Left ventricle myocardium inferior (tissue), 1 donor: Measurements from ENCODE around the gene DTNA. TPM values are rescaled to one million over a fixed set of nuclear protein-coding genes. Genes with fewer than 3 reads are reported as not detected.
"Not testable (repeated sequence)": the region's sequence is repeated elsewhere in the genome, so short reads cannot be mapped to it uniquely, and the experiment has no call there.

ENCODE experiments used
- DNase-seq: peaks from one replicate; pipeline ENCODE4 v3.0.0-alpha.2; 2020
- H3K27ac ChIP-seq: fragments of 200-600 bp; replicated peaks from 2 replicates; pipeline ENCODE4 v1.8.0; 2021
- H3K27me3 ChIP-seq: fragments of 200-600 bp; 2 replicates; pipeline ENCODE4 v1.8.0; 2021; ENCODE audit warnings: low read depth
- H3K36me3 ChIP-seq: fragments of 200-600 bp; 2 replicates; pipeline ENCODE4 v1.8.0; 2021
- H3K4me1 ChIP-seq: fragments of 200-600 bp; 2 replicates; pipeline ENCODE4 v1.8.0; 2021
- H3K4me3 ChIP-seq: fragments of 200-600 bp; 2 replicates; pipeline ENCODE4 v1.8.0; 2021; ENCODE audit warnings: mild to moderate bottlenecking, moderate library complexity
- H3K9me3 ChIP-seq: fragments of 200-600 bp; replicated peaks from 2 replicates; pipeline ENCODE4 v1.8.0; 2021
- intact Hi-C: fragments of 100-400 bp; cut with micrococcal nuclease; formaldehyde crosslinking; loops from one replicate; pipeline ENCODE4 v1.11.0; 2022
- total RNA-seq: library from RNA; stranded (reverse); fragmentation: NEBNext Ultra II Directional; extraction: Animal tissue kit (Norgen Biotek cat#: 25700); gene quantifications from one replicate; pipeline ENCODE4 v1.2.1, GENCODE V29; 2021
- TF ChIP-seq, protein P1 (sequence below): fragments of 200-600 bp; IDR thresholded peaks from 2 replicates; pipeline ENCODE4 v1.8.0; 2021; ENCODE audit warnings: antibody characterized with exemption, mild to moderate bottlenecking, borderline replicate concordance
- donor health status: DM: no; HTN: yes; CAD: no; lungs with severe emphysema.

Gene DTNA
- total RNA-seq, 1 donor from 2014 or later, result 167 TPM

DNA sequence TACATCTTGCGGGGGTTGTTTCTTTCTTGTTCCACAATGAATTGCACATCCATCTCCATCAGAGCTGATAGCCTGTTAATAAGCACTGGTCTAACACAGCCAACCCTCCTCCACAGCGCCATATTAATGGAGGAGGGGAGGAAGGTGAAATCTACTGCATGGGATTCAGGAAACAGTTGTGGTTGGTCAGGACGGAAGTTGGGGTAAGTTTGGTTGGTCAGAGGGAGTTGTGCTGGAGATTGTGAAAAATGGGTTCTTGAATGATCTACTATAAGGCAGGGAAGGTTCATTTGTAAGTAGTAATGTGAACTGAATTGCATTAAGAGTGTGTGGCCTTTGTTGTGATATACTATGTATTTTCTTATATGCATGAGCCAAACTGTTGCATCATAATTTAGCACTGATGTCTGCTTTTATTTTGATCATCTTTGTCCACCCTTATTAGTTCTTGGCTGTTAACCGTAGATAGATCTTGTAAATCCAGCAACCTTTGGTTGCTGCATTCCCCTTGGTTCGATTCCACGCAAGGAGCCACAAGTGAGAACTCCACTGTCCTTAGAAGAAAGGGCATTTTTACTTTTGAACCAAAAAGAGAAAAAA lies 180.5 kb downstream of the DTNA start:
- no peak overlapping the region for H3K27ac ChIP-seq
- TF ChIP-seq, protein P1, sequence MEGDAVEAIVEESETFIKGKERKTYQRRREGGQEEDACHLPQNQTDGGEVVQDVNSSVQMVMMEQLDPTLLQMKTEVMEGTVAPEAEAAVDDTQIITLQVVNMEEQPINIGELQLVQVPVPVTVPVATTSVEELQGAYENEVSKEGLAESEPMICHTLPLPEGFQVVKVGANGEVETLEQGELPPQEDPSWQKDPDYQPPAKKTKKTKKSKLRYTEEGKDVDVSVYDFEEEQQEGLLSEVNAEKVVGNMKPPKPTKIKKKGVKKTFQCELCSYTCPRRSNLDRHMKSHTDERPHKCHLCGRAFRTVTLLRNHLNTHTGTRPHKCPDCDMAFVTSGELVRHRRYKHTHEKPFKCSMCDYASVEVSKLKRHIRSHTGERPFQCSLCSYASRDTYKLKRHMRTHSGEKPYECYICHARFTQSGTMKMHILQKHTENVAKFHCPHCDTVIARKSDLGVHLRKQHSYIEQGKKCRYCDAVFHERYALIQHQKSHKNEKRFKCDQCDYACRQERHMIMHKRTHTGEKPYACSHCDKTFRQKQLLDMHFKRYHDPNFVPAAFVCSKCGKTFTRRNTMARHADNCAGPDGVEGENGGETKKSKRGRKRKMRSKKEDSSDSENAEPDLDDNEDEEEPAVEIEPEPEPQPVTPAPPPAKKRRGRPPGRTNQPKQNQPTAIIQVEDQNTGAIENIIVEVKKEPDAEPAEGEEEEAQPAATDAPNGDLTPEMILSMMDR, result no peak
- H3K36me3 ChIP-seq, result peaks cover 16% of the 10 kb centered on the region
- DNase-seq, result no peak
- H3K27me3 ChIP-seq, result no peaks in the 10 kb centered on the region
- no peak overlapping the region for H3K4me3 ChIP-seq
- peaks cover 8% of the 10 kb centered on the region for H3K9me3 ChIP-seq
- intact Hi-C loops, result no loop called here
- H3K4me1 ChIP-seq, result no peaks in the 10 kb centered on the region

DNA sequence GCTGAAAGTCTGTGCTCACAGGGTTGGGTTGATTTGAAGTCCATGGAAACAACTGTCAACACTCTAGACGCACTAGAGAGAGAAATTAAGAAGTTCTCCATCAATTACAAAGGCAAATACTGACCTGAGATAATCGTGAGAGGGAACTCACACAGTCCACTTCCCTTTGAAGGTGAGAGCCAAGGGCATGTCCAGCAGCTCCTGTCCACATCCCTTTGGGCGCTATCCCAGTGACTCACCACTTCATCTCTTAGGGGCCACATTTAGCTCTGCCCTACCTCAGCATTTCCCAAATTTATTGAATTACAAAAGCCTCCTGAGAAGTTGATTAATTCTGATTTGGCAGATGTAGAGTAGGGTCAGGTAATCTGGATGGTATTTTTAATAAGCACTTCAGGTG lies 182.3 kb downstream of the DTNA start:
- TF ChIP-seq, protein P1, result no peak
- H3K9me3 ChIP-seq, result peaks cover 8% of the 10 kb centered on the region
- H3K4me1 ChIP-seq, result no peaks in the 10 kb centered on the region
- intact Hi-C loops, result no loop called here
- H3K36me3 ChIP-seq, result peaks cover 15% of the 10 kb centered on the region
- H3K27me3 ChIP-seq, result no peaks in the 10 kb centered on the region
- H3K27ac ChIP-seq, result no peak overlapping the region
- DNase-seq, result no peak
- no peak overlapping the region for H3K4me3 ChIP-seq

DNA sequence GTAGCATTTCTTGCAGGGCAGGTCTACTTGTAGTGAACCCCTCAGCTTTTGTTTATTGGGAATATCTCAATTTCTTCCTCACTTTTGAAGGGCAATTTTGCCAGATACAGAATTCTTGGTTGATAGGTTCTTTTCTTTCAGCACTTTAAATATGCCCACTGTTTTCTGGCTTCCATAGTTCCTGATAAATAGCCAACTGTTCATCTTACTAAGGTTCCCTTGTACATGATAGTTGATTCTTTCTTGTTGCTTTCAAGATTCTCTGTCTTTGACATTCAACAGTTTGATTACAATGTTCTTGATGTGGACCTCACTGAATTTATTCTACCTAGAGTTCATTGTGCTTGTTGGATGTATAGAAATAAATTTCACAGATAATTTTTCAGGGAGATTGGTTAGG lies 183.1 kb downstream of the DTNA start:
- DNase-seq, result no peak
- intact Hi-C loops, result no loop called here
- Histone ChIP-seq H3K9me3 (peaks cover 11% of the 10 kb centered on the region), H3K36me3 (peaks cover 15% of the 10 kb centered on the region), H3K4me3 (no peak overlapping the region), H3K4me1 (no peaks in the 10 kb centered on the region), H3K27me3 (no peaks in the 10 kb centered on the region), H3K27ac (no peak overlapping the region)
- TF ChIP-seq, protein P1, result no peak

DNA sequence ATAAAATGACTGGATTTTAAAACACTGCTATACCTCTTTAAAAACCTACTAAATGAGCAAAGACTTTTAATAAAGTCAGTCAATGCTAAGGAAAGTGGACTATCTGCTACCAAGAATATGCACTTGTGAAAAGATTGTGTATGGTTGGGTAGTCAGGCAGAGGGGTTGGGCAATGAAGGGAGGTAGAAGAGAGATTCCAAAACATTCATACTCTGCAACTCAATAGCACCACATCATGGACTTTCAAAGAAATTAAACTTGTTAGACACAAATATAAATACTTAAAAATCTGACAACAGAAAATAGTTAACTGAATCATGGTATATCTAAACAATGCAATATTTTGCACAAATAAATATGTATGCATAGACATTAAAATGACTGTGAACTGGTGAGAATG lies 191.2 kb downstream of the DTNA start:
- Histone ChIP-seq H3K4me3 (no peak overlapping the region), H3K27ac (no peak overlapping the region), H3K9me3 (peaks cover 3% of the 10 kb centered on the region), H3K27me3 (no peaks in the 10 kb centered on the region), H3K36me3 (no peaks in the 10 kb centered on the region), H3K4me1 (no peaks in the 10 kb centered on the region)
- DNase-seq, result no peak
- intact Hi-C loops, result no loop called here
- TF ChIP-seq, protein P1, result peak; percentile 29

DNA sequence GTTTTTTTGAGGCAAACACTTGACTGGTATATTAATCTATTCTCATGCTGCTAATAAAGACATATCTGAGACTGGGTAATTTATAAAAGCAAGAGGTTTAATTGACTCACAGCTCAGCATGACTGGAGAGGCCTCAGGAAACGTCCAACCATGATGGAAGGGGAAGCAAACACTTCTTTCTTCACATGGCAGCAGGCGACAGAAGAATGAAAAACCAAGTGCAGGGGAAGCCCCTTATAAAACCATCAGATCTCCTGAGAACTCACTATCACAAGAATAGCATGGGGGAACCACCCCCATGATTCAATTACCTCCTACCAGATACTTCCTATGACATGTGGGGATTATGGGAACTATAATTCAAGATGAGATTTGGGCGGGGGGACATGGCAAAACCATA lies 194.9 kb downstream of the DTNA start:
- H3K36me3 ChIP-seq, result no peaks in the 10 kb centered on the region
- peaks cover 5% of the 10 kb centered on the region for H3K4me1 ChIP-seq
- H3K4me3 ChIP-seq, result no peak overlapping the region
- intact Hi-C loops, result no loop called here
- no peak for DNase-seq
- H3K27ac ChIP-seq, result no peak overlapping the region
- no peaks in the 10 kb centered on the region for H3K9me3 ChIP-seq
- no peaks in the 10 kb centered on the region for H3K27me3 ChIP-seq
- TF ChIP-seq, protein P1, result no peak

DNA sequence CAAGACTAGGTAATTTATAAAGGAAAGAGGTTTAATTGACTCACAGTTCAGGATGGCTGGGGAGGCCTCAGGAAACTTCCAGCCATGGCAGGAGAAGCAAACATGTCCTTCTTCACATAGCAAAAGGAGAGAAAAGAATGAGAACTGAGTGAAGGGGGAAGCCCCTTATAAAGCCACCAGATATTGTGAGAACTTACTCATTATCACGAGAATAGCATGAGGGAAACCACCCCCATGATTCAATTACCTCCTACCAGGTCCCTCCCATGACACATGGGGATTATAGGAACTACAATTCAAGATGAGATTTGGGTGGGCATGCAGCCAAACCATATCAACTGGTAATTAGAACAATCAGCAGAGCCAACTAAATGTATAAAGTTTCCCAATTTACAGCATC lies 196.9 kb downstream of the DTNA start:
- H3K4me1 ChIP-seq, H3K9me3 ChIP-seq: not testable (repeated sequence)

More for the DNA sequence above, 196.9 kb downstream of the DTNA start:
- DNase-seq, H3K36me3 ChIP-seq, H3K27ac ChIP-seq, intact Hi-C loops, H3K27me3 ChIP-seq, H3K4me3 ChIP-seq: not testable (repeated sequence)
